Stomach (tissue), 4 donors: Measurements from ENCODE around the gene MAP6D1.

Experiments
- POLR2AphosphoS5 ChIP-seq, 3 donors: sonication (generic); formaldehyde crosslinking; IDR thresholded peaks; one replicate each; pipeline ENCODE4 v1.6.1; 2016; ENCODE audit warnings: antibody characterized with exemption in 3 of 3
- TF ChIP-seq, protein P1 (sequence below), 7 experiments: fragments of 450-650 bp in 4 of 7; fragments of 200-600 bp in 3 of 7; sonication (generic) in 3 of 7; IDR thresholded peaks; one replicate each; pipeline ENCODE4 v1.5.1; 2016 to 2019; ENCODE audit warnings: antibody characterized with exemption in 7 of 7, control low read depth in 2 of 7, mild to moderate bottlenecking in 1 of 7

DNA sequence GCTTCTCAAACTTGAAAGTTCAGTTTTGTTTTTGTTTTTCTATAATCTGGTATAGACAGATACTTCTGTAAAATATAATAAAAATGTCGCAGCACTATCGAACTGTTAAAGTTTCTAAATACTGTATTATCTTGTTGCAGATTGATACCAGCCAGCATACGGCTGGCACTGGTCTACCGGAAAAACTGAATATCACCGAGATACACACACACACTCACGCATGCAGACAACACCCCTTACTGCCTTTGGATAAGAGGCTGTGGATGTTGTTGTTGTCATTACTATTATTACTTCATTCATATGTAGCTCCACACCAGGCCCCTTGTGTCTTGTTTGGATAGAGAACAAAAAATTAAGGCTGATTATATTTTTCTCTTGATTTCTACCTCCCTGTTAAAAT, 32.4 kb downstream of the MAP6D1 start:
- TF ChIP-seq, protein P1, sequence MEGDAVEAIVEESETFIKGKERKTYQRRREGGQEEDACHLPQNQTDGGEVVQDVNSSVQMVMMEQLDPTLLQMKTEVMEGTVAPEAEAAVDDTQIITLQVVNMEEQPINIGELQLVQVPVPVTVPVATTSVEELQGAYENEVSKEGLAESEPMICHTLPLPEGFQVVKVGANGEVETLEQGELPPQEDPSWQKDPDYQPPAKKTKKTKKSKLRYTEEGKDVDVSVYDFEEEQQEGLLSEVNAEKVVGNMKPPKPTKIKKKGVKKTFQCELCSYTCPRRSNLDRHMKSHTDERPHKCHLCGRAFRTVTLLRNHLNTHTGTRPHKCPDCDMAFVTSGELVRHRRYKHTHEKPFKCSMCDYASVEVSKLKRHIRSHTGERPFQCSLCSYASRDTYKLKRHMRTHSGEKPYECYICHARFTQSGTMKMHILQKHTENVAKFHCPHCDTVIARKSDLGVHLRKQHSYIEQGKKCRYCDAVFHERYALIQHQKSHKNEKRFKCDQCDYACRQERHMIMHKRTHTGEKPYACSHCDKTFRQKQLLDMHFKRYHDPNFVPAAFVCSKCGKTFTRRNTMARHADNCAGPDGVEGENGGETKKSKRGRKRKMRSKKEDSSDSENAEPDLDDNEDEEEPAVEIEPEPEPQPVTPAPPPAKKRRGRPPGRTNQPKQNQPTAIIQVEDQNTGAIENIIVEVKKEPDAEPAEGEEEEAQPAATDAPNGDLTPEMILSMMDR (IDR thresholded peaks at IDR 0.05) = no peak
- TF ChIP-seq POLR2AphosphoS5 (IDR thresholded peaks at IDR 0.05) = no peak
